Lower lobe of right lung (tissue), 2 donors: ENCODE data around the gene IFNA5. TPM values are rescaled to one million over a fixed set of nuclear protein-coding genes. Genes with fewer than 3 reads are reported as not detected.

Source experiments
- ATAC-seq, 2 donors: fragments of 200-7000 bp; cut with Tn5 transposase; one replicate each; pipeline ENCODE4 v1.9.1; 2020 to 2022; ENCODE audit warnings: mild to moderate bottlenecking in 2 of 2, moderate library complexity in 2 of 2
- DNase-seq: peaks from one replicate; pipeline ENCODE4 v3.0.0-alpha.2; 2020
- H3K27ac ChIP-seq: fragments of 200-600 bp; one replicate; pipeline ENCODE4 v1.8.0; 2022
- H3K27me3 ChIP-seq: fragments of 200-600 bp; one replicate; pipeline ENCODE4 v1.8.0; 2022; ENCODE audit warnings: low read depth
- H3K36me3 ChIP-seq: fragments of 200-600 bp; one replicate; pipeline ENCODE4 v1.8.0; 2022; ENCODE audit warnings: mild to moderate bottlenecking
- H3K4me1 ChIP-seq: fragments of 200-600 bp; one replicate; pipeline ENCODE4 v1.8.0; 2022
- H3K4me3 ChIP-seq: fragments of 200-600 bp; one replicate; pipeline ENCODE4 v1.8.0; 2022; ENCODE audit warnings: mild to moderate bottlenecking
- H3K9me3 ChIP-seq: fragments of 200-600 bp; one replicate; pipeline ENCODE4 v1.8.0; 2022
- intact Hi-C: fragments of 100-400 bp; cut with DNase I; formaldehyde crosslinking; loops from one replicate; pipeline ENCODE4 v1.11.0; 2022
- total RNA-seq: library from RNA; stranded (reverse); fragmentation: NEBNext Ultra II Directional; extraction: Animal tissue kit (Norgen Biotek cat#: 25700); gene quantifications from one replicate; pipeline ENCODE4 v1.2.1, GENCODE V29; 2021
- TF ChIP-seq, protein P1 (sequence below): fragments of 200-600 bp; IDR thresholded peaks from one replicate; pipeline ENCODE4 v1.8.0; 2022; ENCODE audit warnings: antibody characterized with exemption, mild to moderate bottlenecking
- donor health status: DM: no; HTN: yes; CAD: no; lungs with severe emphysema.

IFNA5 gene
- total RNA-seq, 1 donor from 2014 or later, result not detected

DNA sequence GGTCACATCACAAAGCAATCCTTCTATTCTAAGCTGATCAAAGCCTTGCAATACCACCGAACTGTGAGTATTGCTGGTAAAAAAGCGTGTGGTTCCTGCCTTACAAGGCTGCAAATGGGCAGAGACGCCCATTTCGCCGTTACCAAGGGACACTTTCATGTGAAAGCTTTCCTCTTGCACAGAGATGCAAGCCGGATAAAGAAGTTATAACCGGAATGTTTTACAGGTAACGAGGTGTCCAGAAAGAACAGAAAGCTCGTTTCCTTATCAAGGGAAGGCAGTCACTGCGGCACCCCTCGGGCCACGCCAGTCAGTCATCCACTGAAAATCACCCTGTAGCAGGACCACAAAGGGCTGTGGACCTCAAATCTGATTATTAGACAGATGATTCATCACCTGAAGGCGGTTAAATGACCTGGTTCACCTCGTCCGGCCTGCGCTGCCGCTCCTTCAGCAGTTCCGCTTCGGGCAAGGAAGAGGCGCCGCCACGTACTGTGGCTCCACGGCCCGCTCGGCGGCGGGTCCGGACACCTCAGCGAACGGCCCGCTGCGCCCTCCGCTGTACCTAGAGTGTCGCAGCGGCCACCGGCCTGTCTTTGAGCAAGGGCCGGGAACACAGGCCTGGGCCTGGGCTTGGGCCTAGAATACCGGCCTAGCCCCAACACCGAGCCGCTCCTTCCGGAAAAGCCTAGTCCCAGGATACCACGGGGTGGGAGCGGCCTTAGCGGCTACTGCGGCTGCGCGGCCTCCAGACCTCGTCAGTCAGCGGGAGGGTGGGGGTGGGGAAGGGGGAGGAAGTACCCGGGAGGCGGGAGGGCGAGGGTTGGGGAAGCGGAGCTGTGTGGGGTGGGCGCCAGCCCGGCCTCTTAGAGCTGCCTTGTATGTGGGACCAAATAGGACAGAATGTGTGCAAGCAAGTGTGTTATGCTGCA lies 29.9 kb upstream of the IFNA5 start, which contains the start of gene KLHL9:
Gene KLHL9, minus strand, starts transcription at position 704 of the 932 bp plus-strand sequence. Its CDS starts 545 bp downstream, at position 159.
- peaks cover 51% of the 10 kb centered on the region for H3K4me1 ChIP-seq
- H3K36me3 ChIP-seq, result peaks cover 7% of the 10 kb centered on the region
- H3K27me3 ChIP-seq, result no peaks in the 10 kb centered on the region
- peak within 1 kb of the TSS; percentile 86 for H3K4me3 ChIP-seq
- intact Hi-C loops, result loop anchor here (10.0 kb wide), 1 partner anchor 470 kb away; the partner anchor contains the start of gene MTAP
- H3K9me3 ChIP-seq, result no peaks in the 10 kb centered on the region
- DNase-seq, result peak; percentile 96
- peak within 1 kb of the TSS; percentile 99 for H3K27ac ChIP-seq
- TF ChIP-seq, protein P1, sequence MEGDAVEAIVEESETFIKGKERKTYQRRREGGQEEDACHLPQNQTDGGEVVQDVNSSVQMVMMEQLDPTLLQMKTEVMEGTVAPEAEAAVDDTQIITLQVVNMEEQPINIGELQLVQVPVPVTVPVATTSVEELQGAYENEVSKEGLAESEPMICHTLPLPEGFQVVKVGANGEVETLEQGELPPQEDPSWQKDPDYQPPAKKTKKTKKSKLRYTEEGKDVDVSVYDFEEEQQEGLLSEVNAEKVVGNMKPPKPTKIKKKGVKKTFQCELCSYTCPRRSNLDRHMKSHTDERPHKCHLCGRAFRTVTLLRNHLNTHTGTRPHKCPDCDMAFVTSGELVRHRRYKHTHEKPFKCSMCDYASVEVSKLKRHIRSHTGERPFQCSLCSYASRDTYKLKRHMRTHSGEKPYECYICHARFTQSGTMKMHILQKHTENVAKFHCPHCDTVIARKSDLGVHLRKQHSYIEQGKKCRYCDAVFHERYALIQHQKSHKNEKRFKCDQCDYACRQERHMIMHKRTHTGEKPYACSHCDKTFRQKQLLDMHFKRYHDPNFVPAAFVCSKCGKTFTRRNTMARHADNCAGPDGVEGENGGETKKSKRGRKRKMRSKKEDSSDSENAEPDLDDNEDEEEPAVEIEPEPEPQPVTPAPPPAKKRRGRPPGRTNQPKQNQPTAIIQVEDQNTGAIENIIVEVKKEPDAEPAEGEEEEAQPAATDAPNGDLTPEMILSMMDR, result no peak
- ATAC-seq, result peak; percentile 99

DNA sequence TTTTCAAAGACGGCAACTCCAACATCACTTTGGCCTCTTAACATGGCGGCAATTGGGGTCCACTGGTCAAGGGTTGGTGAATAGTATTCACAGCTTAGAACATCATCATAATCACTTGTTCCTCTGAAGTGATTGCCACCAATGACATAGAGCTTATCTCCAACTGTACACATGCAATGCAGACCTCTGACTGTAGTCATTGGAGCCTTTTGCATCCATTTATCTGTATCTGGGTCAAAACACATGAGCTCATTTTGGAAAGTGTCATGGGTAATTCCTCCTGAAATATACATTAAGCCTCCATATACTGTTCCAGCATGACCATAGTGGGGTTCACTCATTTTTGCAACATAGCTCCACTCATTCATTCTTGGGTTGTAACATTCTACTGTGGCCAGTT lies 28.1 kb upstream of the IFNA5 start:
- Histone ChIP-seq H3K36me3 (peaks cover 11% of the 10 kb centered on the region), H3K27ac (no peak overlapping the region), H3K27me3 (no peaks in the 10 kb centered on the region), H3K9me3 (no peaks in the 10 kb centered on the region), H3K4me1 (peaks cover 67% of the 10 kb centered on the region), H3K4me3 (peak overlapping the region; percentile 86)
- intact Hi-C loops, result loop anchor here (10.0 kb wide), 1 partner anchor 472 kb away; the partner anchor contains the start of gene MTAP
- ATAC-seq (no peak), DNase-seq (no peak)
- TF ChIP-seq, protein P1, result no peak

DNA sequence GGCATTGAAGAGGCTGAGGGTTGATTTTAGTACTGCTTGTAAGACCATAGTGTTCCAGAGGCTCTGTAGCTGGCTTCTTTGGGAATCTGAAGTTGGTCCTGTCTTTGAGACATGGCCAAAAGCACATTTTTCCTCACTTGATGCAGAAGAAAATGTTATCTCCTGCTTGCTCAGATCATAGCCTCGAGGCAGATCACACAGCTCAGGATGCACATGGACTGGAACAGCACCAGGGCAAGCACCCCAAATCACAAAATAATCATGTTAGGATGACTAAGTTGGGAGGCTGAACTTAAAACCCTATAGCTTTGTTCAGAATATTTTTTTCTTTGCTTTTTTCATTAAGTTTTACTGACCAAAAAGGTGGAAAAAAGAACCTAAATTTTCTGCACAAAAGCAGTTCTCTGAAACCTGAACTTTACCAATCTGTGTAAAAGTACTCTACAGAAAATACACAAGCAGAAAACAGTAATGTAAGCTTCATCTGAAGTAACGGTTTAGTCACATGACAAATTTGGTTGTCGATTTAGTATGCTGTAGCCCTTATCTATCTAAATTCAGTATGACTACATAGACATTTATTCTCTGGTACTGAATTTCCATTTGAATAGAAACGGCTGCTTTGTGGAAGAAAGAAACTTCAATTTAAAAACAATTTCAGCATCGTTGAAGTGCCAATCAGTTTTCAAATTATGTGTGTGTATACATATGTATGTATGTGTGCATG lies 26.7 kb upstream of the IFNA5 start:
- Histone ChIP-seq H3K9me3 (no peaks in the 10 kb centered on the region), H3K27me3 (no peaks in the 10 kb centered on the region), H3K27ac (no peak overlapping the region), H3K4me3 (no peak overlapping the region), H3K36me3 (peaks cover 11% of the 10 kb centered on the region), H3K4me1 (peaks cover 75% of the 10 kb centered on the region)
- no peak for ATAC-seq
- TF ChIP-seq, protein P1, result no peak
- no peak for DNase-seq
- intact Hi-C loops, result loop anchor here (10.0 kb wide), 1 partner anchor 473 kb away; the partner anchor contains the start of gene MTAP

DNA sequence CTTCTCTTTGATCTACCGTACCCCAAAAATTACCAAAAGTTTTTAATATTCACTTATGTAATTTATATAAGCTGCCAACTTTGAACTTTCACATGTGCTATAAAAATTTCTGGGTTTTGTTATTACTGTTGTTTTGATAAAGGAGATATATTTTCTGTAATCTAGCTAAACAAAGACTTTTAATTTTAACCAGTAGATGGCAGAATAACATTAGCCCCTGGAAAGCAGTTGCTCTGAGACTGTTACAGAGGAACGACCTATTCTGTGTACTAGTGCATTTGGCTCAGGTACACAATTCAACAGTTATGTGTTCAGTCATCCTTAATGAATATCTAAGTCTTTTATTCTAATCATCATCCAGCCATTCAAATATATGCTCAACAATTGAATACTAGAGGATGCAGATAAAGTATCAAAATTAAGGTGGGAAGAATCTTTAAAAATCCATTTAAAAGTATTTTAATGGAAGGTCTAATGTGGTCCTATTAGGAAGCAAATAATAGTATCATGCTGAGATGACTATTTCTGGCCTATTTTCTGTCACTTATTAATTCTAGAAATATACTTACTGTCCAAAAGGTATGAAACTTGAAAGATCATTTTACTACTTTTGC lies 21.5 kb upstream of the IFNA5 start:
- Histone ChIP-seq H3K27me3 (no peaks in the 10 kb centered on the region), H3K27ac (no peak overlapping the region), H3K4me1 (peaks cover 51% of the 10 kb centered on the region), H3K36me3 (peaks cover 21% of the 10 kb centered on the region), H3K9me3 (no peaks in the 10 kb centered on the region), H3K4me3 (no peak overlapping the region)
- intact Hi-C loops, result loop anchor here (10.0 kb wide), 1 partner anchor 68 kb away; no protein-coding TSS in a partner anchor
- peak; percentile 66 to 81 for ATAC-seq
- DNase-seq, result no peak
- TF ChIP-seq, protein P1, result peak; percentile 68

DNA sequence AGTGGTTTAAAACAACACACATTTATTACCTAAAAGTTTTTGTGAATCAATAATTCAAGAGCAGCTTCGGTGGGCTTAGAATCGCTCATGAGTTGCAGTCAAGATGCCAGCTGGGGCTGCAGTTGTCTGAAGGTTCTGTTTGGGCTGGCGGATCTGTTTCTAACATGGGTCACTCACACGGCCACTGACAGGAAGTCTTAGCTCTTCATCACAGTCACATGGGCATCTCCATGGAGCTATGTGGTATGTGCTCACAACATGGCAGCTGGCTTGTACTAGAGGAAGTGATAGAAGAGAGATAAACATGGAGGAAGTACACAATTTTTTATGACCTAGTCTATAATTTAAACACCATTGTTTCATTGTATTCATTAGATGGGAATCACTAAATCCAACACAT lies 18.9 kb upstream of the IFNA5 start:
- TF ChIP-seq, protein P1, result no peak
- Histone ChIP-seq H3K4me1 (peaks cover 25% of the 10 kb centered on the region), H3K9me3 (no peaks in the 10 kb centered on the region), H3K27ac (no peak overlapping the region), H3K27me3 (no peaks in the 10 kb centered on the region), H3K4me3 (no peak overlapping the region), H3K36me3 (peaks cover 20% of the 10 kb centered on the region)
- DNase-seq, result no peak
- peak; percentile 62 to 72 for ATAC-seq
- intact Hi-C loops, result loop anchor here (10.0 kb wide), 1 partner anchor 71 kb away; no protein-coding TSS in a partner anchor
